IMR-90 (cell line): ENCODE results near the gene VAC14.

Experiments
- BHLHE40 ChIP-seq: fragments of 150-350 bp; IDR thresholded peaks from 2 replicates; pipeline ENCODE4 v1.6.1; 2016; ENCODE audit warnings: mild to moderate bottlenecking, low read depth, low read length
- CEBPB ChIP-seq: IDR thresholded peaks from 2 replicates; pipeline ENCODE4 v1.6.1; 2012; ENCODE audit warnings: low read depth, low read length, improper control_type of control experiment
- CTCF ChIP-seq: conservative IDR thresholded peaks from 2 replicates; pipeline ENCODE4 v1.5.1; 2012; ENCODE audit warnings: mild to moderate bottlenecking, low read depth, low read length, improper control_type of control experiment
- ELK1 ChIP-seq: fragments of 150-350 bp; IDR thresholded peaks from 2 replicates; pipeline ENCODE4 v1.6.1; 2016; ENCODE audit warnings: low read depth, mild to moderate bottlenecking, low read length, moderate library complexity, borderline replicate concordance
- FOS ChIP-seq: fragments of 150-350 bp; IDR thresholded peaks from 2 replicates; pipeline ENCODE4 v1.6.1; 2016; ENCODE audit warnings: low read depth, low read length
- MAFK ChIP-seq: IDR thresholded peaks from 2 replicates; pipeline ENCODE4 v1.6.1; 2012; ENCODE audit warnings: low read depth, low read length, improper control_type of control experiment
- MAZ ChIP-seq: IDR thresholded peaks from 2 replicates; pipeline ENCODE4 v1.6.1; 2012; ENCODE audit warnings: low read depth, mild to moderate bottlenecking, low read length, improper control_type of control experiment, moderate library complexity, borderline replicate concordance
- MXI1 ChIP-seq: IDR thresholded peaks from 2 replicates; pipeline ENCODE4 v1.6.1; 2012; ENCODE audit warnings: low read depth, mild to moderate bottlenecking, low read length, moderate library complexity, borderline replicate concordance
- NFE2L2 ChIP-seq: fragments of 150-350 bp; IDR thresholded peaks from 2 replicates; pipeline ENCODE4 v1.6.1; 2016; ENCODE audit warnings: low read depth, mild to moderate bottlenecking, low read length
- POLR2A ChIP-seq: IDR thresholded peaks from 2 replicates; pipeline ENCODE4 v1.6.1; 2012; ENCODE audit warnings: mild to moderate bottlenecking, low read depth, low read length
- RAD21 ChIP-seq: IDR thresholded peaks from 2 replicates; pipeline ENCODE4 v1.6.1; 2012; ENCODE audit warnings: low read length, improper control_type of control experiment
- RFX5 ChIP-seq: IDR thresholded peaks from 2 replicates; pipeline ENCODE4 v1.8.0; 2012; ENCODE audit warnings: low read depth, mild to moderate bottlenecking, low read length, moderate library complexity
- SMC3 ChIP-seq: fragments of 150-350 bp; IDR thresholded peaks from 2 replicates; pipeline ENCODE4 v1.6.1; 2016; ENCODE audit warnings: low read depth, mild to moderate bottlenecking, antibody characterized with exemption, low read length, moderate library complexity
- USF2 ChIP-seq: fragments of 150-350 bp; IDR thresholded peaks from 2 replicates; pipeline ENCODE4 v1.6.1; 2017; ENCODE audit warnings: mild to moderate bottlenecking, antibody characterized with exemption, low read length, low read depth

- TF ChIP-seq BHLHE40 (no peak), POLR2A (no peak), CTCF (no peak), RAD21 (no peak), MXI1 (no peak), CEBPB (no peak), NFE2L2 (no peak), SMC3 (no peak), FOS (no peak), MAZ (no peak), ELK1 (no peak), USF2 (no peak), RFX5 (no peak), MAFK (no peak)
Observed at GRCh38 chr16:70751593-70751992, 49.4 kb downstream of the VAC14 start.
